Loucy (cell line): ENCODE measurements around the gene ARHGEF33.
"Not testable (repeated sequence)": the region's sequence is repeated elsewhere in the genome, so short reads cannot be mapped to it uniquely, and the experiment has no call there.

Source experiments
- EZH2phosphoT487 ChIP-seq: fragments of 200-600 bp; IDR thresholded peaks from 2 replicates; pipeline ENCODE4 v1.6.1; 2018; ENCODE audit warnings: antibody characterized with exemption, mild to moderate bottlenecking, moderate library complexity, borderline replicate concordance
- TF ChIP-seq, protein P1 (sequence below): fragments of 200-600 bp; sonication (generic); conservative IDR thresholded peaks from 2 replicates; pipeline ENCODE4 v1.5.1; 2014; ENCODE audit warnings: mild to moderate bottlenecking, antibody characterized with exemption, low read length

DNA sequence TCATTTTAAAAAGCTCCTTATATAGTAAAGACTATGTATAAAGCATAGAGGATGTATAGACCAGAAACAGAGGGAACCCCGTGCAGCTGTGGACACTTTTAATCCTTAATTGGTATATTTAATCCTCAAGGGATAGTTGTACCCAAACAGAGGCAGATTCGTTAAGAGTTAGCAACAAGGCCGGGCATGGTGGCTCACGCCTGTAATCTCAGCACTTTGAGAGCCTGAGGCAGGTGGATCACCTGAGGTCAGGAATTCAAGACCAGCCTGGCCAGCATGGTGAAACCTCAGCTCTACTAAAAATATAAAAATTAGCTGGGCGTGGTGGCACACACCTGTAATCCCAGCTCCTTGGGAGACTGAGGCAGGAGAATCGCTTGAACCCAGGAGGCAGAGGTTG, 46.8 kb downstream of the ARHGEF33 start:
- TF ChIP-seq, protein P1, sequence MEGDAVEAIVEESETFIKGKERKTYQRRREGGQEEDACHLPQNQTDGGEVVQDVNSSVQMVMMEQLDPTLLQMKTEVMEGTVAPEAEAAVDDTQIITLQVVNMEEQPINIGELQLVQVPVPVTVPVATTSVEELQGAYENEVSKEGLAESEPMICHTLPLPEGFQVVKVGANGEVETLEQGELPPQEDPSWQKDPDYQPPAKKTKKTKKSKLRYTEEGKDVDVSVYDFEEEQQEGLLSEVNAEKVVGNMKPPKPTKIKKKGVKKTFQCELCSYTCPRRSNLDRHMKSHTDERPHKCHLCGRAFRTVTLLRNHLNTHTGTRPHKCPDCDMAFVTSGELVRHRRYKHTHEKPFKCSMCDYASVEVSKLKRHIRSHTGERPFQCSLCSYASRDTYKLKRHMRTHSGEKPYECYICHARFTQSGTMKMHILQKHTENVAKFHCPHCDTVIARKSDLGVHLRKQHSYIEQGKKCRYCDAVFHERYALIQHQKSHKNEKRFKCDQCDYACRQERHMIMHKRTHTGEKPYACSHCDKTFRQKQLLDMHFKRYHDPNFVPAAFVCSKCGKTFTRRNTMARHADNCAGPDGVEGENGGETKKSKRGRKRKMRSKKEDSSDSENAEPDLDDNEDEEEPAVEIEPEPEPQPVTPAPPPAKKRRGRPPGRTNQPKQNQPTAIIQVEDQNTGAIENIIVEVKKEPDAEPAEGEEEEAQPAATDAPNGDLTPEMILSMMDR, result not testable (repeated sequence)
- TF ChIP-seq EZH2phosphoT487, result not testable (repeated sequence)
